IPS DF 19.7 (cell line): ENCODE measurements around the gene WFDC5.
"Not testable (repeated sequence)": the region's sequence is repeated elsewhere in the genome, so short reads cannot be mapped to it uniquely, and the experiment has no call there.

Source experiments
- DNase-seq: peaks from one replicate; pipeline ENCODE4 v3.0.0-alpha.2; 2013; ENCODE audit warnings: low read depth, low spot score

WFDC5 gene

GRCh38 chr20:45087814-45088213 lies 27.2 kb downstream of the WFDC5 start:
- no peak for DNase-seq

DNA sequence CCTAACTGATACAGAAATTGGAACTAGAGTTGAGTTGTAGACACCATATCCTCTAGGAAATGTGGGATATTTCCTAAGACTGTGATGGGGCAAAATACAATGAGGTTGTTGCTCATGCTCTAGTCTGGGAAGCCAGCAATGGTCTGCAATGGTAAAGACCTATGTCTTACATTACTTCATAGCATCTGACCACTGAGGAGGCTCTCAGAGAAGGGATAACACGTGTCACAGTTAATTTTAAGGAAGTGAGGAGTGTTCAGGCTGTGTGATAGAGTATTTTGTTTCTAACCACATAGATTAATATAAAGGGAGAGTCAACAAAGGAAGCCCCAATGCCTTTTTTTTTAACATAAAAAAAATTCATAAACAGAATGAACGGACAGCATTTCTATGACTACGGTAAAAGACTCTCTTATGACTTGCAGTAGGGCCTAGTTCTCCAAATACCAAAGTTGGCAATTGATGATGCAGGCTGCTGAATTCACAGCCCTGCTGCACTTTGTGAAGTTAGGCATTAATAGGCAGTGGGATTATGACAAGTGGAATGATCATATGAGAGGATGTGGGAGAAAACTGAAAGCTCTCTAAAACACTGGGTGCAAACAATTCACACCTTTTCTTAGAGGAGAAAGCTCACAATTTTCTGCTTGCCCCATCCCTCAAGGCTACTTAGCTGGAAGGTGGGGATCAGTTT lies 27.7 kb downstream of the WFDC5 start:
- no peak for DNase-seq

GRCh38 chr20:45085867-45086266 lies 29.1 kb downstream of the WFDC5 start:
- DNase-seq: no peak

GRCh38 chr20:45085289-45085688 lies 29.7 kb downstream of the WFDC5 start:
- no peak for DNase-seq

DNA sequence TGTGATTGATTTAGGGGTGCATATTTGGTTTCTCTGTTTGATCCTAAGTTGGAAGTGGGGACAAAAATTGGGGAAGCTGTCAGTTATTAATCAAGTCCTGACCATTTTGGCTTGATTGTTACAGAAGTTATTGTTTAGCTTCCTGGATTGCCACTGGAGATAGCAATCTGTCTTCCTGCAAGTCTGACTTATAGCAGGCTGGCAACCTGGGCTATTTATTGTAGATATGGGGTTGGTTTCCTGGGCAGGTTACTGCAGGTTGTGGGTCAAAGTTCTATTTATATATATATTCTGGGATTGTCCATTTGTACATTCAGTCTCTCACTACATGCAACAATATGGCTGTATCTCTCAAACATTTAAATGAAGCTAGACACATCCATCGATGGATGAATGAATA lies 31.8 kb downstream of the WFDC5 start:
- DNase-seq: no peak

DNA sequence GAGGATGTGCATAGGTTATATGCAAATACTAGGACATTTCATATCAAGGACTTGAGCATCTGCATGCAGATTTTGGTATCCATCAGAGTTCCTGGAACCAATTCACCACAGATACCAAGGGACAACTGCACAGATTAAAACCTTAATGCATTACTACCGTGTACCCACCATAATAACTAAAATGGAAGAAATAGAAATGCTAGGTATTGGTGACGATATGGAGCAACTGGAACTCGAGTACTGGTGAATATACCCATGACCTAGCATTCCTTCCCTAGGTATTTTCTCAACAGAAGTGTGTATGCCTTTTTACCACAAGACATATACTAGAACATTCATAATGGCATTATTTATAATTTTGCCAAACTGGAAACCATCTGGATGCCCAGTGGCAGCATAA lies 32.5 kb downstream of the WFDC5 start:
- no peak for DNase-seq

DNA sequence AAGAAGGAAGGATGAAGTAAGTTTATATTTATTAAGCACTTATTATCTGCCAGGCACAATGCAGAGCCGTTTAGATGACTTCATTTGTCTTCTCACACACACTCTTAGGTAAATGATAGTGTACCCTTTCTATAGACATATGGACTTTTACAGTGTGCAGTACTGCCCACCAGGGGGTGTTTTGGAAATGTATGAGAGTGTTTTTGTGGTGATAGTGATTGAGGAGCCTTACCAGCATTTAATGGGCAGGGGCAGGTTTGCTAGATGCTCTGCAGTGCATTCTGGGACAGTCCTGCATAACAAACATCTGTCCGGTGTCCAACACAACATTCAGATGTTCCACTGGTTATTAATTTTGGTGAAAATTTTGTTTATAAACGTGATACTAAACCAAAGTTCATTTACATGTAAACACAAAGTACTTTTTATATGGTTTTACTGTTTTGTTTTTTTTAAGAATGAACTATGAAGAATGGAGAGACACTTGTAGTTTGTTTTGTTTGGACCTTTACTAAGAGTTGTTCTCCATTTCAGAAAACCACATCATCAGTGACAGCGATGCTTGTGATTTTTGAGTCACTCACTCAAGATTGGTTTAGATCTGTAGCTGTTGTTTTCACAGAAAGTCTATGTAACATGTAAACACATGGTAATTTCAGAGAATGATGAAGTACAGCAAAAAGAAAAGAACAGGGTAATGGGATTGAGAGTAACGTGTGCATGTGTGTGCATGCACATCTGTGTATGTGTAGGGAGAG lies 33.9 kb downstream of the WFDC5 start:
- no peak for DNase-seq

GRCh38 chr20:45077559-45077958 lies 37.4 kb downstream of the WFDC5 start:
- DNase-seq: no peak

DNA sequence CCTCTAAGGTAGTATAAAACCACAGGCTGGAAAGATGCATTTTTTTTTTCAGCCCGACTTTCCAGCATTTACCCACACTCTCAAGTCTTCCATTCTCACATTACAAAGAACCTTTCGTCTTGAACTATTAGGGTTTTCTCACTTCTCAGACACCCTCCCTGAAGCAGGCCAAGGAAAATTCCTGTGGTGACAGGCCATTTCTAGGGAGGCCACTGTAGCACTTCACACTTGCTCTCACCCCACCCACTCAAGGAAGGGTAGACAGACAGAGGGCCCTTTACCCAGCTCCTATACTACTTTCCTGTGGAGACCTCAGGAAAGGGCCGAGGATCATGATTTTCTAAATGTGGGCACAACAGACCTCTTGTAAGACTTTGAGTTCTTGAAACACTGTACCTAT lies 41.8 kb downstream of the WFDC5 start:
- DNase-seq: no peak

DNA sequence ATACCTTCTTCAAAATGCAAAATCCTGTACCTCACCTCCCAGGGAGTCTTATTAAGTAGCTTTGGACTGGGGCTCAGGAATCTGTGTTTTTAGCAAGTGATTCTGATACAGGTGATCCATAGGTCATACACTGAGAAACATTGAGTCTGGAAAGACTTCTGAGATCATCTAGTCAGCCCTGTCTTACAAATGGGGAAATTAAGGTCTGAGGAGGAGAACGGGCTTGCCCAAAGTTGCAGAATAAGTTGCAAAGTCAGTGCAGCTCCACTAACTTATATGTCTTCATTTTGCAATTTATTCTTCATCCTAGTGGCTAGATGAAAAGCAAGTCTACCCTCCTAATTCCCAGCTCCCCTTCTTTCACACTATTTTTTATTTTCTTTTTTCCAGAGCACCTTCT lies 42.9 kb downstream of the WFDC5 start:
- DNase-seq: no peak

DNA sequence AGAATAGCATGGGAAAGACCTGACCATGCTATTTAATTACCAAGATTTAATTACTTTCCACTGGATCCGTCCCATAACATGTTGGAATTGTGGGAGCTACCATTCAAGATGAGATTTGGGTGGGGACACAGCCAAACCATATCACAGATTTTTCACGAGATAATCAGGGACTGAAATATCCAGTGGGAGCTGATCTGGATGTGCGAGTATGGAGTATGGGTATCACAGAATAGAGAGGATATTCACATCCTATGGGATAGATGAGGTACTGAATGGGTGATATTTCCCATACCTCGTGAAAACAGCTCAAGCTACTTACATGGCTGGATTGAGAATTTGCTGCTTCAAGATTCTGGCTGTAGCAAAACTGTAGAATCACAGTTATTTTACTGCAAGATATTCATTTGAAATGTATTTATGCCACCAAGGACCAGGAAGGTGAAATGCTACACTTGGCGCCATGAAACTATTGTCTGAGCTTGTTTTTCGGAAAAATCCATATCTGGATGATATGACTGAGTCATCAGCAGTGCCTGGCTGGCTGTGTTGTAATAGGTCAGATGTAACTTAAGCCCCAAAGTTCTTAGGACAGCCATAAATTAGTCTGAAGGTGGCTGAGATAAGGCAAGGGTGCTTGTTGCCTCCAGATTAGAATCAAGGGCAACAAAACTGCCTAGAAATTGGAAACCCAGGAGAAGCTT lies 43.9 kb downstream of the WFDC5 start:
- no peak for DNase-seq

DNA sequence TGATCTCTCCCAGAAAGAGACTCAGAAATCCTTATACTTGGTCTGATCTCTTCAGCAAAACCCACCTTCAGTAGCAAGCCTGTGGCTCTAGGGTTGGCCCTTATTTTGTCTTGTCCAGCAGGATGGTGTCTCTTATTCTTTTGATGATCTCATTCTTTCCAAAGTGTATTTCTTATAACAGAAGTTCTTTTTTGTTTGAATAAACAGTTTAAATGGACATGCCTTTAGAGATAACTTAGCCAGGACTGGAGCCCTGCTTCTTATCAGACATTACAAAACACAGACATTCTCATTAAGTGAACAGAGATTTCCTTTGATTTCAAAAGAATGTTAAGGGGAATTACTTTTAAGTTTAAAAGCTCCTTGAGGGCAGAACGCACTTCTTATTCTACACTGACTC lies 45.7 kb downstream of the WFDC5 start:
- DNase-seq: no peak

DNA sequence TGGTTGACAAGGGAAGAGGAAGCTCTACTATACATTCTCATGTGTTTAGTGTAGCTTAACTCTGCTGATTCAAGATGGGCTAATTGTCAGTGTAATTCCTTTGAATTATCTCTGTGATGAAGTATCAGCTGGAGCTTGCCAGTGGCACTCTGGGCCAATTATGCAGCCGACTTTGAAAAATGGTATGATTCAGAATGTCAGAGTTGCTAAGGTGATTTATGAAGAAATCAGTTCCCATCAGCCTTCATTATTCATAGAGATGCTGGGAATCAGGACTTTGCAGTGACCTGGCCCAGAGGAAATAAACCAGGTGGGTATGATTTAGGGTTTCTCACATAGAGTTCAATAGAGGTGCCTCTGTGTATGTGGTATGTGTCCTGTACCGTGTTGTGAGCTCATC lies 47.4 kb downstream of the WFDC5 start:
- no peak for DNase-seq

DNA sequence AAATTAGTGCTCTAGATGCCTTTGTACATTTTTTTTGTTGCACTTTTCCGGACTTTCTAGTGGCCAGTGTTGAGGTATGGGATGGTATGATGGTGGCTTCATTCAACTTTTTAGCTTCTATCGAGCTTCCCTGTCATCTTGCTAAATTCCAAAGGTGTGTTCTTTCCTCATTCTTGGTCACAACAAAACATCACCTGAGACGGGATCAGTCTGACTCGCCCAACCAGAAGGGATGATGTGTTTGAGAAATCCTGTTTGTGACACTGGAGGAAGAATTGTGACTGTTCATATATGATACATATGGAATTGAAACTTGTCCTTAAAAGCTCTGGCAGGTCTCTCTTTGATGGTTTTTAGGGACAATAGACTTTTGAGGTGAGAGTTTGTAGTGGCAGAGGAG lies 47.9 kb downstream of the WFDC5 start:
- DNase-seq: no peak

DNA sequence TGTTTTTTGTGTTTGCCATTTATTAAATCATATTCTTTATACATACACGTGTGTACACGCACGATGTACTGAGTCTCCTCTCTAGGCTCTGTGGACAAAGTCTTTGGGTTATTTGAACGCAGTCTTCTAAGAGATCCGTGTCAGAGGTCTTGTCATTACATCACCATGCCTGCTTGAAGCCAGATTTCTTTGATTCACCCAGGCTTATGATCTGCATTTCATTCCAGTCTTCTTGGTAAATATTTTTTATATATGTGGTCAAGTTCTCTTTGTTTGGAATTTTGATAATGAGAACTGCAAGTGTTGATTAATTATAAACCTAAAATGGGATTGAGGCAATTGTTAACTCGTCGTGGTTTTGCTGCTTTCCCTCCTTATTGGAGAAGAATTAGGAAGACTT lies 48.6 kb downstream of the WFDC5 start:
- no peak for DNase-seq

- no peak for DNase-seq
These were observed 50.2 kb downstream of the WFDC5 start for GRCh38 chr20:45064812-45065211.

DNA sequence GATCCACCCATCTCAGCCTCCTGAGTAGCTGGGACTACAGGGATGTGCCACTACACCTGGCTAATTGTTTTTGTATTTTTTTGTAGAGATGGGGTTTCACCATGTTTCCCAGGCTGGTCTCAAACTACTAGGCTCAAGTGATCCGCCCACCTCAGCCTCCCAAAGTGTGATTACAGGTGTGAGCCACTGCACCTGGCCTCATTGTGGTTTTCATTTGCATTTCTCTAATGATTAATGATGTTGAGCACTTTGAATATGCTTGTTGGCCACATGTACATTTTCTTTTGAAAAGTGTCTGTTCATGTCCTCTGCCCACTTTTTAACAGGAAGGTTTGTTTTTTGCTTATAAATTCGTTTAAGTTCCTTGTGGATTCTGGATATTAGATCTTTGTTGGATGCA lies 51.9 kb downstream of the WFDC5 start:
- not testable (repeated sequence) for DNase-seq

DNA sequence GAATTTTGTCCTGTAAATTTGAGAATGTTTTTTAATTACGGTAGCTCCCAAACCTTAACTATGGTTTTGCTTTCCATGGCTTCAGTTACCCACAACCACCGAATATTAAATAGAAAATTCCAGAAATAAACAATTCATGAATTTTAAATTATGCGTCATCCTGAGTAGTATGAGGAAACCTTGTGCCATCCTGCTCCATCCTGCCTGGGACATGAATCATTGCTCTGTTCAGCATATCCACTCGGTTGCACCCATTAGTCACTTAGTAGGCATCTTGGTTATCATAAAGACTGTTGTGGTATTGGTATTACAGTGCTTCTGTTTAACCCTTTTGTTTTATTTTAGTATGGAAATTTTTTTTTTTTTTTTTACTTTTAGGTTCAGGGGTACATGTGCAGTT lies 53.7 kb downstream of the WFDC5 start:
- DNase-seq: no peak

DNA sequence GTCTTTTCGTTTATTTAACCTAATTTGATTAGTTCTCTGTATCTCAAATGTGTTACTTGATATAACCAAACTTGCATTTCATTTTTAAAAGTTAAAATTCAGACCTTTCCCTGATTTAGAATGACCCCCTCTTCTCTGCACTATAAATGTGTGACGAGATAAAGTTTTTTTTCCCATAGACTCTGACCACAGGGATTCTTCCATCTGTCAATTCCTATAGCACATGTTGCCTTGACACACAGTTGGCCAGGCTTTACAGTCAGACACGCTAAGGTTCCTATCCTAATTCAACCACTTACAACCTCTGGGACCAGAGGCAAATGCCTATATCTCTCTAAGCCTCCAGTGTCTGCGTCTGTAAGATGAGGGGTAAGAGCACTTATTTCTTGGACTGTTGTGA lies 54.7 kb downstream of the WFDC5 start:
- DNase-seq: no peak
